Smooth muscle cell (in vitro differentiated cells): ENCODE measurements around the gene LRRC75A. TPM values are rescaled to one million over a fixed set of nuclear protein-coding genes. Genes with fewer than 3 reads are reported as not detected.

Experiments
- DNase-seq: peaks from one replicate; lab custom pipeline; 2025; ENCODE audit not compliant: unreplicated experiment; lab: John Stamatoyannopoulos, UW
- H2AFZ ChIP-seq: fragments of 200-600 bp; sonication (generic); 2 replicates; pipeline ENCODE4 v1.6.0; 2016; ENCODE audit warnings: antibody characterized with exemption, low read depth, mild to moderate bottlenecking
- H3F3A ChIP-seq: fragments of 200-600 bp; sonication (generic); 2 replicates; pipeline ENCODE4 v1.6.0; 2017; ENCODE audit warnings: antibody characterized with exemption, low read depth
- H3K27ac ChIP-seq: fragments of 200-600 bp; sonication (generic); 2 replicates; pipeline ENCODE4 v1.5.1; 2016; ENCODE audit warnings: low read depth, mild to moderate bottlenecking
- H3K27me3 ChIP-seq: fragments of 200-600 bp; sonication (generic); 2 replicates; pipeline ENCODE4 v1.6.1; 2016; ENCODE audit warnings: low read depth, mild to moderate bottlenecking
- H3K36me3 ChIP-seq: fragments of 200-600 bp; sonication (generic); 2 replicates; pipeline ENCODE4 v1.5.1; 2016; ENCODE audit warnings: low read depth
- H3K4me1 ChIP-seq: fragments of 200-600 bp; sonication (generic); 2 replicates; pipeline ENCODE4 v1.5.1; 2016; ENCODE audit warnings: low read depth
- H3K4me2 ChIP-seq: fragments of 200-600 bp; sonication (generic); 2 replicates; pipeline ENCODE4 v1.6.0; 2016; ENCODE audit warnings: mild to moderate bottlenecking
- H3K4me3 ChIP-seq: fragments of 200-600 bp; sonication (generic); 2 replicates; pipeline ENCODE4 v1.5.1; 2016; ENCODE audit warnings: mild to moderate bottlenecking
- H3K79me2 ChIP-seq: fragments of 200-600 bp; sonication (generic); 2 replicates; pipeline ENCODE4 v1.6.0; 2016; ENCODE audit warnings: low read depth, mild to moderate bottlenecking
- H3K9ac ChIP-seq: fragments of 200-600 bp; sonication (generic); 2 replicates; pipeline ENCODE4 v1.6.0; 2016; ENCODE audit warnings: low read depth
- H3K9me3 ChIP-seq: fragments of 200-600 bp; sonication (generic); replicated peaks from 2 replicates; pipeline ENCODE4 v1.5.1; 2016; ENCODE audit warnings: low read depth
- H4K20me1 ChIP-seq: fragments of 200-600 bp; sonication (generic); 2 replicates; pipeline ENCODE4 v1.6.0; 2016; ENCODE audit warnings: low read depth
- WGBS: methylation state at CpG from one replicate; pipeline ENCODE4 v1.1.7; 2016; ENCODE audit warnings: low lambda C conversion rate; 5-methylcytosine and 5-hydroxymethylcytosine counted together
- polyA plus RNA-seq: library from polyadenylated mRNA; unstranded; fragments of >200 nt; fragmentation: Nextera tagmentation; extraction: Ambion mirVana; gene quantifications from 2 replicates; pipeline ENCODE4 v1.2.1, GENCODE V29; 2016
- total RNA-seq: library from RNA; depleted of rRNA; stranded (reverse); fragments of >200 nt; gene quantifications from 2 replicates; pipeline ENCODE4 v1.2.3, GENCODE V29; 2014
- TF ChIP-seq, protein P1 (sequence below): fragments of 200-600 bp; sonication (generic); IDR thresholded peaks from 2 replicates; pipeline ENCODE4 v1.5.1; 2017; ENCODE audit warnings: borderline replicate concordance, mild to moderate bottlenecking, antibody characterized with exemption; ENCODE audit not compliant: insufficient read depth, poor library complexity, severe bottlenecking

Gene LRRC75A
- total RNA-seq (0.76 and 2.7 TPM in 2 replicates), polyA plus RNA-seq (0.70 and 2.2 TPM in 2 replicates)

- H3K36me3 ChIP-seq = no peaks in the 10 kb centered on the region
- no peak within 1 kb of the TSS for H3K9ac ChIP-seq
- no peaks in the 10 kb centered on the region for H4K20me1 ChIP-seq
- WGBS = 2% methylated on average over 48 of the region's 134 CpGs
- peak within 1 kb of the TSS; percentile 88 for H3K4me2 ChIP-seq
- H3K27me3 ChIP-seq = no peaks in the 10 kb centered on the region
- H3K4me1 ChIP-seq = peaks cover 13% of the 10 kb centered on the region
- H2AFZ ChIP-seq = peak within 1 kb of the TSS; percentile 84
- no peak for DNase-seq
- no peak within 1 kb of the TSS for H3K27ac ChIP-seq
- no peaks in the 10 kb centered on the region for H3K9me3 ChIP-seq
- TF ChIP-seq, protein P1, sequence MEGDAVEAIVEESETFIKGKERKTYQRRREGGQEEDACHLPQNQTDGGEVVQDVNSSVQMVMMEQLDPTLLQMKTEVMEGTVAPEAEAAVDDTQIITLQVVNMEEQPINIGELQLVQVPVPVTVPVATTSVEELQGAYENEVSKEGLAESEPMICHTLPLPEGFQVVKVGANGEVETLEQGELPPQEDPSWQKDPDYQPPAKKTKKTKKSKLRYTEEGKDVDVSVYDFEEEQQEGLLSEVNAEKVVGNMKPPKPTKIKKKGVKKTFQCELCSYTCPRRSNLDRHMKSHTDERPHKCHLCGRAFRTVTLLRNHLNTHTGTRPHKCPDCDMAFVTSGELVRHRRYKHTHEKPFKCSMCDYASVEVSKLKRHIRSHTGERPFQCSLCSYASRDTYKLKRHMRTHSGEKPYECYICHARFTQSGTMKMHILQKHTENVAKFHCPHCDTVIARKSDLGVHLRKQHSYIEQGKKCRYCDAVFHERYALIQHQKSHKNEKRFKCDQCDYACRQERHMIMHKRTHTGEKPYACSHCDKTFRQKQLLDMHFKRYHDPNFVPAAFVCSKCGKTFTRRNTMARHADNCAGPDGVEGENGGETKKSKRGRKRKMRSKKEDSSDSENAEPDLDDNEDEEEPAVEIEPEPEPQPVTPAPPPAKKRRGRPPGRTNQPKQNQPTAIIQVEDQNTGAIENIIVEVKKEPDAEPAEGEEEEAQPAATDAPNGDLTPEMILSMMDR = peak; percentile 21
- no peaks in the 10 kb centered on the region for H3K79me2 ChIP-seq
- H3F3A ChIP-seq = no peaks in the 10 kb centered on the region
- H3K4me3 ChIP-seq = peak within 1 kb of the TSS; percentile 58
Observed at GRCh38 chr17:16491703-16492612, at the start of gene LRRC75A. Gene LRRC75A, minus strand, starts transcription at chr17:16492193. Its CDS starts 203 bp downstream, at chr17:16491990.

DNA sequence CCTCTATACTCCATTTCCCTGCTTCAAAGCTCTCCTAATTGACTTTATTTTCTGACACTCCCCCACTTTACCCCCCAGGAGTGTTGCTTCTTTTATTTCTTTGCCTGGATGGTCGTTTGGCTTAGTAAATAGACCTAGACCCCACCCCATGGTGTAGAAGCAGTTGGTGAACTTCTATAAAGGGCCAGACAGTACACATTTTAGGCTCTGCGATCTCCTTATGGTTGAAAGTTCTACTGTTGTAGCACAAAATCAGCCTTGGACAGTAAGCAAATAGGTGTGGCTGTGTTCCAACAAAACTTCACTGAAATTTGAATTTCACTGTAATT is 45.1 kb upstream of the LRRC75A start:
- Histone ChIP-seq H3K27ac (no peak overlapping the region), H3K27me3 (no peaks in the 10 kb centered on the region), H3K9ac (no peak overlapping the region), H2AFZ (no peak overlapping the region), H3K4me2 (no peak overlapping the region), H3K4me3 (no peak overlapping the region), H3K9me3 (no peaks in the 10 kb centered on the region), H3F3A (no peaks in the 10 kb centered on the region), H3K4me1 (peaks cover 5% of the 10 kb centered on the region), H4K20me1 (no peaks in the 10 kb centered on the region), H3K79me2 (no peaks in the 10 kb centered on the region), H3K36me3 (no peaks in the 10 kb centered on the region)
- TF ChIP-seq, protein P1 = no peak
- no peak for DNase-seq
- 59% methylated on average over 2 of the region's 2 CpGs for WGBS

- H2AFZ ChIP-seq = no peak overlapping the region
- H3K4me1 ChIP-seq = peaks cover 5% of the 10 kb centered on the region
- H3K9ac ChIP-seq = no peak overlapping the region
- peaks cover under 1% of the 10 kb centered on the region for H3K27me3 ChIP-seq
- no peaks in the 10 kb centered on the region for H3F3A ChIP-seq
- H3K4me2 ChIP-seq = peak overlapping the region; percentile 33
- no peak for DNase-seq
- H3K4me3 ChIP-seq = no peak overlapping the region
- whole genome bisulfite sequencing = 76% methylated on average over 1 of the region's 1 CpG
- no peaks in the 10 kb centered on the region for H3K79me2 ChIP-seq
- no peak overlapping the region for H3K27ac ChIP-seq
- TF ChIP-seq, protein P1 = no peak
- no peaks in the 10 kb centered on the region for H3K9me3 ChIP-seq
- no peaks in the 10 kb centered on the region for H3K36me3 ChIP-seq
- no peaks in the 10 kb centered on the region for H4K20me1 ChIP-seq
Observed at GRCh38 chr17:16534236-16534635, 42.2 kb upstream of the LRRC75A start.
